SIG-M5 (cell line): Measurements from ENCODE around the gene TARP.

Source experiments
- DNase-seq: peaks from one replicate; lab custom pipeline; 2025; lab: John Stamatoyannopoulos, UW

The TARP gene

GRCh38 chr7:38215735-38216670 lies 57.4 kb downstream of the TARP start:
- peak; percentile 14 for DNase-seq

- no peak for DNase-seq
Measured at GRCh38 chr7:38215115-38215514, 58.3 kb downstream of the TARP start.

- no peak for DNase-seq
Measured at GRCh38 chr7:38211940-38212339, 61.5 kb downstream of the TARP start.

- no peak for DNase-seq
Measured at GRCh38 chr7:38211486-38211885, 62.0 kb downstream of the TARP start.
